ENCODE results near the gene ZNF337.
"Not testable (repeated sequence)": the region's sequence is repeated elsewhere in the genome, so short reads cannot be mapped to it uniquely, and the experiment has no call there.

ZNF337 gene

GRCh38 chr20:25695532-25696370, 902 bp downstream of the ZNF337 start:
- DNase-seq (ENCODE audit: low read depth in 2 of 3, low spot score in 1 of 3) = peak in 1 of 3 donors; percentile 9

- no peak for DNase-seq (ENCODE audit: low read depth in 2 of 3, low spot score in 1 of 3)
Measured at GRCh38 chr20:25692499-25692898, 4.2 kb downstream of the ZNF337 start.

- DNase-seq (ENCODE audit: low read depth in 2 of 3, low spot score in 1 of 3) = no peak
Measured at GRCh38 chr20:25690427-25690826, 6.2 kb downstream of the ZNF337 start.

GRCh38 chr20:25686081-25687067, 10.3 kb downstream of the ZNF337 start:
- no peak for DNase-seq (ENCODE audit: low read depth in 2 of 3, low spot score in 1 of 3)

GRCh38 chr20:25685276-25686080, 11.2 kb downstream of the ZNF337 start:
- no peak for DNase-seq (ENCODE audit: low read depth in 2 of 3, low spot score in 1 of 3)

GRCh38 chr20:25683826-25684225, 12.8 kb downstream of the ZNF337 start:
- not testable (repeated sequence) for DNase-seq (ENCODE audit: low read depth in 2 of 3, low spot score in 1 of 3)

GRCh38 chr20:25683050-25683449, 13.6 kb downstream of the ZNF337 start:
- no peak for DNase-seq (ENCODE audit: low read depth in 2 of 3, low spot score in 1 of 3)

- no peak for DNase-seq (ENCODE audit: low read depth in 2 of 3, low spot score in 1 of 3)
Measured at GRCh38 chr20:25676164-25676809, 20.4 kb downstream of the ZNF337 start.

- DNase-seq (ENCODE audit: low read depth in 2 of 3, low spot score in 1 of 3) = no peak
Measured at GRCh38 chr20:25675161-25675560, 21.5 kb downstream of the ZNF337 start.

GRCh38 chr20:25672659-25673235, 23.9 kb downstream of the ZNF337 start:
- no peak for DNase-seq (ENCODE audit: low read depth in 2 of 3, low spot score in 1 of 3)

GRCh38 chr20:25669826-25670422, 26.7 kb downstream of the ZNF337 start:
- DNase-seq (ENCODE audit: low read depth in 2 of 3, low spot score in 1 of 3) = no peak

GRCh38 chr20:25668446-25668845, 28.2 kb downstream of the ZNF337 start:
- no peak for DNase-seq (ENCODE audit: low read depth in 2 of 3, low spot score in 1 of 3)

GRCh38 chr20:25659999-25660398, 36.7 kb downstream of the ZNF337 start:
- no peak for DNase-seq (ENCODE audit: low read depth in 2 of 3, low spot score in 1 of 3)

GRCh38 chr20:25654487-25654886, 42.2 kb downstream of the ZNF337 start:
- DNase-seq (ENCODE audit: low read depth in 2 of 3, low spot score in 1 of 3) = no peak

- DNase-seq (ENCODE audit: low read depth in 2 of 3, low spot score in 1 of 3) = not testable (repeated sequence)
Measured at GRCh38 chr20:25652866-25653265, 43.8 kb downstream of the ZNF337 start.

- DNase-seq (ENCODE audit: low read depth in 2 of 3, low spot score in 1 of 3) = no peak
Measured at GRCh38 chr20:25644814-25645213, 51.8 kb downstream of the ZNF337 start.

GRCh38 chr20:25643716-25644115, 52.9 kb downstream of the ZNF337 start:
- no peak for DNase-seq (ENCODE audit: low read depth in 2 of 3, low spot score in 1 of 3)

GRCh38 chr20:25637247-25637646, 59.4 kb downstream of the ZNF337 start:
- no peak for DNase-seq (ENCODE audit: low read depth in 2 of 3, low spot score in 1 of 3)

- no peak for DNase-seq (ENCODE audit: low read depth in 2 of 3, low spot score in 1 of 3)
Measured at GRCh38 chr20:25632940-25633790, 63.5 kb downstream of the ZNF337 start.
